GM21717 (cell line): ENCODE results near the gene PDE4DIP.
"Not testable (repeated sequence)": the region's sequence is repeated elsewhere in the genome, so short reads cannot be mapped to it uniquely, and the experiment has no call there.

Source experiments
- ATAC-seq: cut with Tn5 transposase; IDR thresholded peaks from one replicate; pipeline ENCODE4 v1.9.1; 2021; ENCODE audit warnings: mild to moderate bottlenecking, moderate library complexity; ENCODE audit not compliant: unreplicated experiment

The PDE4DIP gene

GRCh38 chr1:149064611-149065010 is 220.4 kb downstream of the PDE4DIP start:
- ATAC-seq = not testable (repeated sequence)

GRCh38 chr1:149075505-149076127 is 231.4 kb downstream of the PDE4DIP start:
- ATAC-seq = not testable (repeated sequence)
